COLO668 (cell line): Measurements from ENCODE around the gene KIF3A.

ENCODE experiments used
- DNase-seq: peaks from one replicate; lab custom pipeline; 2025; ENCODE audit not compliant: unreplicated experiment; lab: John Stamatoyannopoulos, UW

KIF3A gene

DNA sequence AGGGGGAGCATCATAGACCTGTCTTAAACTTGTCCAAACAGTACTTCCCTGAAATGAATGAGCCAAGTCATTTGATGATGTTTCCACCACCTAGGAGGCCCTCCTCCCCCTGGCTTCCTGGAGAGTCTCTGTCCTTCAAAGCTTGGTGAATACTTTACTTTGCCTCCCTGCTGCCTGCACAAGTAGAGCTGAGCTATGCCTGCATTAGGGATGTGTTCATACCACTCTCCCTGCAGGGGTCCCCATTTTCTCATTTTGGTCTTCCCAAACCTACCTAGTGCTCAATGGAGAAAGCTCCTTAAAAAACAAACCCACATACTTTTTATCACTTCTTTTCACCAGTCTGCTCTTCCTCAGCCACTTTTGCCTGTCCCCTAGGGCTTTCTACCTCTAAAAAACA, 17.6 kb upstream of the KIF3A start:
- no peak for DNase-seq

DNA sequence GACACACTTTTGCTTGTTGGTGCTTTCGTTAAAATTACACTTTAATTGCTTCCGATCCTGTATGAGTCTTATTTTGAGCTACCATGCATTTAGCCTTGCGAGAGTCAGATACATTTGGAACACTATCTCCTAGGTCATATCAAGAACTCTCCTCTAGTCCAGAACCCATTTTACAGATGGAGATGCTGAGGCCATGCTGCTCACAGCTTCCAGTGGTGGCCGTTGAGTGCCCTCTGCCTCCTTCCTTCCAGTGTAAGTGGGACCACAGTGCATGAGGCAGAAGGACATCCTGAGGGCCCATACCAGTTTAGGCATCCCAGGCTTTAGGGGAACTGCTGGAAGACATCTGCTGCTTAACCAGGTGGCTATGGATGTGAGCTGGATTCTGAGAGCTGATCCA, 16.8 kb upstream of the KIF3A start:
- no peak for DNase-seq

DNA sequence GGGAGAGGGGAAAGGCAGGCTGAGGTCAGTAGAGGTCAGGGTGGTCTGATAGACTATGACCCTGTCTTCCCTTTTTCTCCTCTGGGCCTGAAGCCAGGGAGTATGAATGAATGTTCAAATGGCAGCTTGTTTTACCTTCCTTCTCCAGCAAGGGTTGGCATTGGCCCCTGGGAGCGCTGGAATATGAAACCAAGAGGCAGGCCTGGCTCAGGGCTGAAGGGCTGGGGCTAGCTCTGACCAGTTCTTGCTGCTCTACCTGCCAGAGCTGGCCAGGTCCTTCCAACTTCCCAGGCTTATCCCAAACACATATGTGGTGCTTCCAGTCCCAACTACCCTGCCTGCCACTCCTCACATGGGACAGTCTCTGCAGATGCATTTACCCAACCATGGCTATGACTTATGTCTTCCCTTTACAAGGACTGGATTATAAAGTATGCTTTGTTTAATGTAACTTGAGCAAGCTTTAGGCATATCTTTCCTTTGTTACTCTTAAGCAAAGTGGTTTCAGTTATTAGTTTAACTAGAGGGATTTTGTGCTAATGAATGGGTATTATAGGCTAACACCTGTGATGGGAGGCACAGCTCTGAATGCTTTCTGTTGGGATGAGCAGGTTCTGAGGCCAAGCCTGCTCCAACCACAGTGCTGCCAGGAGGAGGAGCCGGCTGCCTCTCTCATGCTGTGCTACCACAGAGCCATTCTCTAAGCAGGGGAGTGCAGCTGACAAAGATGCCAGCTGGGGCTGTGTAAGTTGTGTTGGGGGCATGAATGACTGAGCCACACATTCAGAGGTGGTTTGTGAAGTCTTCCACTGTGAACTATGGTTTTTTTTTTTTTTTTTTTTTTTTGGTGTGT, 16.0 kb upstream of the KIF3A start:
- no peak for DNase-seq

DNA sequence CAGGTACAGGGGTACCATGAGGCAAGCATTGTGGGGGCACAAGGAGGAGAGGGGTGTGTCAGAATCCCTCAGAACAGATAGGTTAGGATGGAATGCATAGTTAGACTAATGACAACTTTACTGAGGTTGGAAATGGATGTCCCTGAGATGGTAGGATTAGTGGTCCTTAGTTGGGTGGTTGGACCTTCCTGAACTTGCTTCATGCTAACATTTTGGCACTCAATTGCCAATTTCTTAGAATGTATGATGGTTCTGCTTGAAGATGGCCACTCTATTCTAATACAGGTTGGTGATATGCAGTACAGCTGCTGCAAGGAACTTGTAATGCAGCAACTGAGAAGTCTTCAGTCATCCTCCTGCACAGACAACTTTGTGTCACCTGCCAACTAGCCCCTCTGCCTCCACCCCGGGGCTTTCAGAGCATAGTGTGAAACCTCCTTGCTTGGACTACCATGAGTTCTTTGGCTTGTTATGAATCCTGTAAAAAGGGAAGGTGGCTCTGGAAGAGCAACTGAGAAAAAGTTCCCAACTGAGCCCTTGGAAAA, 15.3 kb upstream of the KIF3A start:
- no peak for DNase-seq

DNA sequence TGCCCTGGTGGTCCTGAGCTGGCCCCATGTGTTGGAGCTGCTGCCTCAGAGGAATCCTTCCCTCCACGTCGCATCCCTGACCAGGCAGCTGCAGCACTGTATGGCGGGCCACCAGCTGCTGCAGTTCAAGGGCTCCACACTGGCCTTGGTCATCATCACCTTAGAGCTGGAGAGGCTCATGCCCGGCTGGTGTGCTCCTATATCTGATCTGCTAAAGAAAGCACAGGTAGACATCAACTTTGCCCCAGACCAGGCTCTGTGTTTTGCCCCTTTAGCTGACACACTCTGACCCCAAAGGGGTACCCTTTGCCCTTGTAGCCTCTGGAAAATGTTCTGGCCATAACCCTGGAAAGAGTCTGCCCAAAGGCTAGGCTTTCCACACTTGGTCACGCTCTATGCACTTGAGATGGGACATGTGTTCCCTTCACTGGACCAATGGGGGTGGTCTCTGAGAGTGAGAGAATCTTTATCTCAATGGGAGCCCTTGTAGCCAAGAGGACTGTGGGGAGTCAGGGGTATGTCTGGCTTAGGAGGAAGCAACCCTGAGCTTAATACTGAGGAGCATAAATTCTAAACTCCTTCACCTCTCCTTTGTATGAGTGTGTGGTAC, 14.7 kb upstream of the KIF3A start:
- no peak for DNase-seq

DNA sequence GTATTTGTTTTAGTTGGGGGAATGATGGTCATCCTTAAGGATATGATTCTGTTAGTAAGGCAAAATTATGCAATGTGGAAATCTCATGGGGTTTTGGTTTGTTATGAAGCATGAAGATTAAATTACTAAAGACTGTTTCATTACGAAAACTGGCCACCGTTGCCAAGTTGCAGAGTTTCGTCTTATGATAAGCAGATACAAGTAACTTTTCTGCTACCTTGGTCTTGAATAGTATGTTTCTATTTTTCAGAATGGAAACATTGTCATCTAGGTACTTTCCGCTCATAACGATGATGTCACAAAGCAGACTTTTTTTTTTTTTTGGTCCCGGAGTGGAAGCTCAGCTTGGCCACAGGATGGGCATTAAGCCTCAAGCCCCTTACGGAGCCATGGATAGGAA, 14.1 kb upstream of the KIF3A start:
- DNase-seq: no peak

DNA sequence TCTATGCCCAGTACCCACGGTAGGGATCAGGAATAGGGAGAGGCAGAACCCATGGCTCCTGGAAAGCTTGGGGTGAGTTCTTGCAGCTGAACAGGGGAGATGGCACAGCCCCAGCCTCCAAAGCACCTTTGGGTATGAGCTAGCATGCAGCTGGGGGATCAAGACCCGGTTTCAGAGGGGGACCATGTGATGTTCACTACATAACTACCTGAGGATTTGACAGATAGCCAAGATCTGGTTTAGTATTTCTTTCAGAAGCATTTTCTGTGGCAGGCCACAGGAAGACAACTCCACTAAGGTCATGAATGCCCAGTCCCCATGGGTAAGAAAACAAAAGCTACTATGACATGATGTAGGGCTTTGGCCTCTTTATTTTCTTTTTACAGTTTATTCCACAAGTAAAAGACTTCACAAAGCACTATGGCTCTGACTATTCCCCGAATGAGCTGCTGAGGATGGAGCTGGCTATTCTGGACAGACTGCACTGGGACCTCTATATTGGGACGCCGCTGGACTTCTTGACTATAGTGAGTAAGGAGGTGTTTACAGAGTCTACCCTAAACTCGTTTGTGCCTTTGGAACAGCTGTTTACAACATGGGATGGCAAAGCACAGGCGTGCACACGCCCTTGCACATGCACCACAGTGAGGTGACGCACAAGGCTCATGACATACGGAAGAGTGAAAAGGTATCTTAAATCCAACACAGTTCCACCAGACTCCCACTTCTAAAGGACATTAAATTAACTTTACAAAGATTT, 13.3 kb upstream of the KIF3A start:
- DNase-seq: no peak

DNA sequence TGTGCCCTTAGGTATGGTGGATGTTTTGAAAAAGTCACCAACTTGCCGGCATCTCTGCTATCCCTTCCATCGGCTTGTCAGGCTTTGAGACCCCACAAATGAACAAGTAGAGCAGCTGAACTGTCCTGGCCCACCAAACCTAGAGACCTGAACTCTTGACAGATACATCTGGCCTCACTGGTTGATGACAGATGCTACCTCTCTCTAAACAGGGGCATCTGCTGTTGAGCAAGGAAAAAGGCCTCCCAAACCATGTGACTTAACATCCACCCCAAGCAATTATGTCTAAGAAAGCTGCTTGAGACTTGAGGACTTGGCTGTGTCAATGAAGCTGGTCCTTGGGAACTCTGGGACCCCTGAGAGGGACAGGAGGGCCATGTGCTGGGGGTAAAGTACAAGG, 12.2 kb upstream of the KIF3A start:
- DNase-seq: no peak

DNA sequence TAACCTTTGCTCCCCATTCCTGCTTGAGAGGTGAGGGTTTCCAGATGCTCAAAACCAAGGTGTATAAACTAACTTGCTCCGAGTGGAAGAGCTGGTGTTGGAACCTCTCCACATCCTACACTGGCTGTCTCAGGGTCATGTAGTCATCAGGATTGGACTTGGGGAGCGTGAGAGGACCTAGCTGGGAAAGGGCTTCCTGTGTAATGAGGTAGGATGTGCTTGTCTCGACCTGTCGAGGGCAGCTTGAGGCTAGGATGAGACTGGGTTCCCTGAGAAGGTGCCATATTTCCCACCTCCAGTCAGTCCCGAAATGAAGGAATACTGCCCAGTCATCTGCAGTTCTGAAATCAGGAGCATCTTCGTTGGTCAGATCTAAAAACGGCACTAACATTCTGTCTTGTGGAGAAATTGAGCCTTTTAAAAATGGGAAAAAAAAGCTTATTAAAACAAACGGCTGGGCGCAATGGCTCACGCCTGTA, 11.2 kb upstream of the KIF3A start:
- no peak for DNase-seq

DNA sequence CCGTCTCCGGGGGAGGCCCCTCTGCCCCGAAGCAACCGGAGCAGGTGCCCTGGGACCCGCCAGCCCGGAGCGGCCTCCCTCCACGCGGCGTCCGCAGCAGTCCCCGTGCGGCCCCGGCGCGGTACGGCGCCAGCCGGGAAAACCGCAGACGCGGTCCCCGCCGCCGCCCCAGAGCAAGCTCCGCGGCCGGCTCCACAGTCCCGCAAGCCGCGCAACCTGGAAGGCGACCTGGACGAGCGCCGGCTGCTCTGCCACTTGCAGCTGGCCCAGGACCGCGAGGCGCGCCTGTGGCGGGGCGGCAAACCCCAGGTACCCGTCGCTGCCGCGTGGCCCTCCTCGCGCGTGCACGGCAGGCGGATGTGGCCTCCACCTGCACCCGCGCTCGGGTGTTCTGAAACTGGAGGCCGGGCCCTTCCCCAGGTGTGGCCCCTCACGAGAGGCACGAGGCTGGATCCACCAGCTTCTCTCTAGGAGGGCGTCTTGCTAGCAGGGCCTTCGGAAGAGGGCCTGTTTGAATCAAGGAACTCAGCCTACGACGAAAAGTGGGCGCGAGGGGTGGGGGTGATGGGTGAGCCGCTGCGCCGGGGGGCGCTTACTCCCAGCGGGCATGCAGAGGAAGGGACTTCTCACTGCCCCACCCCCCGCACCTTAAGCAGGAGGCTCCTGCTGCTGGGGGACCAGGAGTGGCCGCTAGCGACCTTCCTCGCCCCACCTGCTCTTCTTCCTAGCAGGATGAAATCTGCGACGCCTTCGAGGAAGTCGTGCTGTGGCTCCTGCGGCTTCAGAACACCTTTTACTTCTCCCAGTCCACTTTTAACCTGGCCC, 10.5 kb upstream of the KIF3A start:
- DNase-seq: no peak

DNA sequence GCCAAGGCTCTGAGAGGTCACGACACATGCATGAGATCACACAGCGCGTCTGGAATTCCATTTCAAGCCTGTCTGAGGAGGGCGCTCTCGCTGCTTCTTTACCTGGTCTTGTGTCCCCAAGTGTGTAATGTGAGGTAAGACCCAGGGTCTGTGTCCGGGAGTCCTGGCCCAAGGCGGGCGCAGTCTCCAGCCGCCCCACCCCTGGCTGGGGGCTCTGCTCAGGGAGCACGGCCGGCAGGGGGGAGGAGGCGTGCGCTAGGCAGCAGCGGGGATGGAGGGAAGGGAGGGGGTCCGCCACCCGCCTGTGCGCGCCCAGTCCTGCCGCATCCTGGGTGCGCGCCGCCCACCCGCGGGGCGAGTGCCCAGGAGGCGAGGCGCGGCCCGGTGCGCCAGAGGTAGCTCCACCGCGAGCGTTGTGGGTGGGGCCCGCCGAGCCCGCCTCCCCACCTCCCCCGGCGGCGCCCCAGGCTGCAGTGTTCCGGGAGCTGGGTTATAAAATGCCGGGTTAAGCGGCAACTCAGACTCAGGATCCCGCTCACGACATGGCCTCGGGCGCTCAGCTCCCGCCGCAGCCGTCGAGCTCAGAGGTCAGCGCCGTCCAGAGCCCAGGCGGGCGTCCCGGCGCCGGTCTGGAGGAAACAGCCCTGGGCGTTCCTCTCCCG, 9.7 kb upstream of the KIF3A start, which contains the start of gene CCNI2:
CCNI2 (plus strand) TSS at position 473 of the 662 bp plus-strand sequence; CDS start at position 543, 70 bp downstream.
- DNase-seq: peak; percentile 34

DNA sequence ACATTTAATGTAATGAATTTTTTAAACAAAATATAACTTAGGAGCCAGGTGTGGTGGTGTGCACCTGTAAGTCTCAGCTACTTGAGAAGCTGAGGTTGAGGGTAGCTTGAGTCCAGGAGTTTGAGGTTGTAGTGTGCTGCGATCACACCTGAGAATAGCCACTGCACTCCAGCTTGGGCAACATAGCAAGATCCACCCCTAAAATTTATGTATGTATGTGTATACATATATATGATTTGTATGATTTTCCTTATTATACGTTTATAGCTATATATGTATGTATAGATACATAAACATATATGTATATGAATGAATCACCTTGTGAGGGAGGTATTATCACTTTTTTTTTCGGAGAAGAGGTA, 9.2 kb upstream of the KIF3A start:
- no peak for DNase-seq

DNA sequence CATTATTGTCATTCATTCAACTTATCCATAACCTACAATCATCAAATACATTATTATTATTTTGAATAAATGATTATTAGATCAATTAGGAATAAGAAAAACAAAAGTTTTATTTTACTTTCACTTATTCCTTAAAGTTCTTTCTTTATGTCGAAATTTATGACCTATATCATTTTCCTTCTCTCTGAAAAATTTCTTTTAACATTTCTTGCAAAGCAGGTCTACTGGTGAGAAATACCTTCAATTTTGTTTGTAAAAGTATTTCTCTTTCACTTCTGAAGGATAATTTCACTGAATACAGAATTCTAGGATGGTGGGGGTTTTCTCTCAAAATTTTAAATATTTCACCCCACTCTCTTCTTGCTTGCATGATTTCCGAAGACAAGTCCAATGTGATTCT, 7.3 kb upstream of the KIF3A start:
- no peak for DNase-seq

DNA sequence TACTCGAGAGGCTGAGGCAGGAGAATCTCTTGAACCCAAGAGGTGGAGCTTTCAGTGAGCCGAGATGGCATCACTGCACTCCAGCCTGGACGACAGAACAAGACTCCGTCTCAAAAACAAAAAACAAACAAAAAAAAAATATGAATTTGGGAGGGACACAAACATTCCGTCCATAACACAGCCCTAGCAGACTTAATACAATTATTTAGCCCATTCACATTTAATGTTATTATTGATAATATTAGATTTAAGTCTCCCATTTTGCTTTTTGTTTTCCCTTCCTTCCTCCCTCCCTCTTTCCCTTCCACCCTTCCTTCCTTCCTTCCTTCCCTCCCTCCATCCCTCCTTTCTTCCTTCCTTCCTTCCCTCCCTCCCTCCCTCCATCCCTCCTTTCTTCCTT, 5.3 kb upstream of the KIF3A start:
- DNase-seq: no peak

DNA sequence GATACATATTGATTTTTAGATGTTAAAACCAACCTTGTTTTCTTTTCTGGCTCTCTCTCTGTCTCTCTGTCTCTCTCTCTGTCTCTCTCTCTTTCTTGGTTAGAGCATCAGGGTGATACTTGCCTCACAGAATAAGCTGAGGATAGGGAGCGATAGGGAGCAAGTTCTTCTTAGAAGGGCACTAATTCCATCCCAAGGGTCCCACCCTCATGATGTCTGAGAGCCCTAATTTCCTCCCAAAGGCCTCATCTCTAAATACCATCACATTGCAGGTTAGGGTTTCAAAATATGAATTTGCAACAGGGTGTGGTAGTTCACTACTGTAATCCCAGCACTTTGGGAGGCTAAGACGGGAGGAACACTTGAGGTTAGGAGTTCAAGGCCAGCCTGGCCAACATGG, 4.8 kb upstream of the KIF3A start:
- no peak for DNase-seq

DNA sequence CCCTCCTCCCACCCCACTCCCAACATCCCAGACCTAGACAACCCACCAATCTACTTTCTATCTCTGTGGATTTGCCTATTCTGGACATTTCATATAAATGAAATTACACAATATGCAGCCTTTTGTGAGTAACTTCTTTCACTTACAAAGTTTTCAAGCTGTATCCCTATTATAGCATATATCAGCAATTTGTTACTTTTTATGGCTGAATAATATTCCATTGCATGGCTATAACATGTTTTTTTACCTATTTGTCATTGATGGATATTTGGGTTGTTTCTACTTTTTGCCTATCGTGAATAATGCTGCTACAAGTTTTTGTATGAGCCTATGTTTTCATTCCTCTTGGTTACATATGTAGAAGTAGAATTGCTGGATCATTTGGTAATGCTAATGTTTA, 1.9 kb upstream of the KIF3A start:
- DNase-seq: no peak

DNA sequence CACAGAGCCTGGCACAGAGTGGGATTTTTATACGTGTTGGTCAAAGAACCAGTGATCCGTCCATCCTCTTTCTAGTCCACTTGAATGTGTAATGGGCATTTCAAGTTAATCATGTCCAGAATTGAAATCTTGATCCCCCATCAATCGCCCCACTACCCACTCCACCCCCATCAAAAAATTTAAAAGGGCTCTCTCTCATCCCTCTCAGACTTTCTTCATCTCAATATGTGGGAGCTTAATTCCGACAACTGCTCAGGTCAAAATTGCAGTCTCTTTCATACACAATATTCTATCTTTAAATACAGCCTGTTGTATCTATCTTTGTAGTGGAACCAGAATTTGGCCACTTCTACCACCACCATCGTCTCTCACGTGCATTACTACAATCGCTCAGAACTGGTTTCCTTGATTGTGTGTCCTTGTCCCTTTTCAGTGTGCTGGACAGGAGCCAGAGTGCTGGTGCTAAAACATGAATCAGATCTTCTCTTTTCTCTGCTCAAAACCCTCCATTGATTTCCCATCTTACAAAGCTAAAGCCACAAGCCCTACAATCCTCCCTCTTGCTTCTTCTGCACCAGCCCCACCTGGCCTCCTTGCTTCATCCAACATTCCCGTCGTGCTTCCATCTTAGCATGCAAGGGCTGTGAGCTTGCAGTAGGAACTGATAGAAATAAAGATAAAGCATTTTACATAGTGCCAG, 786 bp upstream of the KIF3A start:
- DNase-seq: no peak

DNA sequence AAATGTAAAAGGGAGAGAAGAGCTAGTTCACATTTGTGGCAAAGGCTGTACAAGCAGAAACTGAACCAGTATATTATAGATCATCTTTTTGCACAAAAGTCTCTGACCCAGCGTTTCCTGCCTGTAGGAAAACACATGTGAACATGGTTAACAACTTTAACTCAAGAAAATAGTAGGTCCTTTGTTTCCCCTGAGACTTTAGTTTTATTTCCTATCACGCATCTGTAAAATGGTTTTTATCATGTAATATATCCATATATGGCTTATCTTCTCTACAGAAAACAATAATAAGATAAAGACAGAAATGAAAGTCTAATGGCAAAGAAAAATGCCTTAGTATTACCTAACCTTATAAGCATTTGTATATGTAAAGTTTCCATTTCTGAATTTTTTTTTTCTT, 2.7 kb downstream of the KIF3A start:
- no peak for DNase-seq

DNA sequence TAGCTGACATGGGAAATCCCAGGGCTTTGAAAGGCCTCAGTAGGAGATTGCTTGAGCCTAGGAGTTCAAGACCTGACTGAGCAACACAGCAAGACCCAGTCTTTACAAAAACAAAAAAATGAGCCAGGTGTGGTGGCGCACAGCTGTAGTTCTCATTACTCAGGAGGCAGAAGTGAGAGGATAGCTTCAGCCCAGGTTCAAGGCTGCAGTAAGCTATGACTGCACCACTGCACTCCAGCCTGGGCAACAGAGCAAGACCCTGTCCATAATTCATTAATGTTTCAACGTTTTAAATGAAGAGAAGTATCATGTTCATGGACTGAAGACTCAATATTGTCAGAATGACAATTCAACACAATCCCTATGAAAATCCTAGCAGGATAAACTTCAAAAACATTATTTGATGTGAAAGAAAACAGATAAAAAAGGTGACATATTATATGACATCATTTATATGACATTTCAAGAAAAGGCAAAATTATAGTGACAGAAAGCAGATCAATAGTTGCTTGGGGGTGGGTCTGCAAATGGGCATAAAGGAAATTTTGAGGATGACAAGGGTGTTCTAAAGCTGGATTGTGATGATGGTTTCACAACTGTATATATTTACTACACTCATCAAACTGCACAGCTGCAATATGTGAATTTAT, 3.7 kb downstream of the KIF3A start:
- no peak for DNase-seq
